Measurements from ENCODE around the gene MICALL2.

Gene MICALL2

GRCh38 chr7:1428941-1429501 is 30.2 kb downstream of the MICALL2 start:
- peak overlapping the region; percentile 69 for H4K8ac ChIP-seq (ENCODE audit: low read length)
- peak overlapping the region; percentile 35 for H2BK120ac ChIP-seq (ENCODE audit: low read depth, low read length)
- H3K23ac ChIP-seq (ENCODE audit: low read length in 2 of 2) = no peak overlapping the region
- peaks cover 8% of the 10 kb centered on the region for H3K4me1 ChIP-seq (ENCODE audit: control insufficient read depth, insufficient read depth, low read depth, low read length)
- no peak overlapping the region for H3K4me3 ChIP-seq (ENCODE audit: insufficient read depth in 1 of 2, low read depth in 1 of 2, low read length in 2 of 2)
- H2AK5ac ChIP-seq (ENCODE audit: low read length, severe bottlenecking) = no peak overlapping the region
- 60% methylated on average over 16 of the region's 20 CpGs for WGBS
- no peak overlapping the region for H2BK12ac ChIP-seq (ENCODE audit: low read length in 2 of 2)
- H3K4me2 ChIP-seq (ENCODE audit: low read length, poor library complexity, severe bottlenecking) = no peak overlapping the region
- H2BK5ac ChIP-seq (ENCODE audit: low read depth, low read length, poor library complexity, severe bottlenecking) = no peak overlapping the region
- H3K9ac ChIP-seq (ENCODE audit: low read length) = no peak overlapping the region
- H2AFZ ChIP-seq (ENCODE audit: low read depth, low read length) = no peak overlapping the region
- no peaks in the 10 kb centered on the region for H3K79me1 ChIP-seq (replicated peaks; ENCODE audit: low read length, poor library complexity, severe bottlenecking)
- H3K4ac ChIP-seq (ENCODE audit: low read depth in 1 of 2, low read length in 2 of 2) = no peak overlapping the region
- H3K27me3 ChIP-seq (ENCODE audit: control insufficient read depth in 1 of 2, insufficient read depth in 1 of 2, low read length in 2 of 2) = peaks cover 4 to 47% of the 10 kb centered on the region in 2 experiments
- no peak for DNase-seq
- no peak overlapping the region for H3K18ac ChIP-seq (ENCODE audit: low read depth in 1 of 2, low read length in 2 of 2)
- no peak overlapping the region for H2BK15ac ChIP-seq (ENCODE audit: low read depth, poor library complexity, severe bottlenecking)
- H3K14ac ChIP-seq (ENCODE audit: low read length in 2 of 2) = no peak overlapping the region
- H3K9me3 ChIP-seq (ENCODE audit: control insufficient read depth, low read length) = no peaks in the 10 kb centered on the region
- H3K27ac ChIP-seq (ENCODE audit: low read length, poor library complexity, severe bottlenecking) = no peak overlapping the region
- no peak overlapping the region for H4K91ac ChIP-seq (ENCODE audit: low read length)
- peaks cover 0 to 20% of the 10 kb centered on the region in 2 experiments for H3K36me3 ChIP-seq (ENCODE audit: control insufficient read depth in 1 of 2, insufficient read depth in 2 of 2, low read depth in 1 of 2, low read length in 2 of 2)

GRCh38 chr7:1427064-1427657 is 32.1 kb downstream of the MICALL2 start:
- Histone ChIP-seq H3K9me3 (ENCODE audit: control insufficient read depth, low read length) (no peaks in the 10 kb centered on the region), H3K18ac (ENCODE audit: low read depth in 1 of 2, low read length in 2 of 2) (no peak overlapping the region), H3K4ac (ENCODE audit: low read depth in 1 of 2, low read length in 2 of 2) (no peak overlapping the region), H4K91ac (ENCODE audit: low read length) (no peak overlapping the region), H3K4me1 (ENCODE audit: control insufficient read depth, insufficient read depth, low read depth, low read length) (peaks cover 2% of the 10 kb centered on the region), H2BK12ac (ENCODE audit: low read length in 2 of 2) (no peak overlapping the region), H3K27me3 (ENCODE audit: control insufficient read depth in 1 of 2, insufficient read depth in 1 of 2, low read length in 2 of 2) (peaks cover 17 to 58% of the 10 kb centered on the region in 2 experiments), H3K27ac (ENCODE audit: low read length, poor library complexity, severe bottlenecking) (no peak overlapping the region), H4K8ac (ENCODE audit: low read length) (no peak overlapping the region), H2BK5ac (ENCODE audit: low read depth, low read length, poor library complexity, severe bottlenecking) (no peak overlapping the region), H3K14ac (ENCODE audit: low read length in 2 of 2) (no peak overlapping the region), H2AK5ac (ENCODE audit: low read length, severe bottlenecking) (no peak overlapping the region), H3K4me2 (ENCODE audit: low read length, poor library complexity, severe bottlenecking) (no peak overlapping the region), H2AFZ (ENCODE audit: low read depth, low read length) (no peak overlapping the region), H3K9ac (ENCODE audit: low read length) (no peak overlapping the region), H3K23ac (ENCODE audit: low read length in 2 of 2) (no peak overlapping the region), H3K79me1 (replicated peaks; ENCODE audit: low read length, poor library complexity, severe bottlenecking) (no peaks in the 10 kb centered on the region), H2BK120ac (ENCODE audit: low read depth, low read length) (no peak overlapping the region), H2BK15ac (ENCODE audit: low read depth, poor library complexity, severe bottlenecking) (no peak overlapping the region), H3K4me3 (ENCODE audit: insufficient read depth in 1 of 2, low read depth in 1 of 2, low read length in 2 of 2) (no peak overlapping the region), H3K36me3 (ENCODE audit: control insufficient read depth in 1 of 2, insufficient read depth in 2 of 2, low read depth in 1 of 2, low read length in 2 of 2) (peaks cover 0 to 8% of the 10 kb centered on the region in 2 experiments)
- 92% methylated on average over 12 of the region's 13 CpGs for WGBS
- DNase-seq = no peak

- H3K9me3 ChIP-seq (ENCODE audit: control insufficient read depth, low read length) = no peaks in the 10 kb centered on the region
- no peak overlapping the region for H3K9ac ChIP-seq (ENCODE audit: low read length)
- no peak overlapping the region for H4K91ac ChIP-seq (ENCODE audit: low read length)
- peaks cover 1% of the 10 kb centered on the region for H3K4me1 ChIP-seq (ENCODE audit: control insufficient read depth, insufficient read depth, low read depth, low read length)
- no peak overlapping the region for H3K18ac ChIP-seq (ENCODE audit: low read depth in 1 of 2, low read length in 2 of 2)
- H3K27me3 ChIP-seq (ENCODE audit: control insufficient read depth in 1 of 2, insufficient read depth in 1 of 2, low read length in 2 of 2) = peaks cover 17 to 59% of the 10 kb centered on the region in 2 experiments
- no peak overlapping the region for H3K23ac ChIP-seq (ENCODE audit: low read length in 2 of 2)
- H2BK5ac ChIP-seq (ENCODE audit: low read depth, low read length, poor library complexity, severe bottlenecking) = no peak overlapping the region
- H2BK120ac ChIP-seq (ENCODE audit: low read depth, low read length) = no peak overlapping the region
- no peak overlapping the region for H3K4ac ChIP-seq (ENCODE audit: low read depth in 1 of 2, low read length in 2 of 2)
- H2BK15ac ChIP-seq (ENCODE audit: low read depth, poor library complexity, severe bottlenecking) = no peak overlapping the region
- H2AK5ac ChIP-seq (ENCODE audit: low read length, severe bottlenecking) = no peak overlapping the region
- no peak overlapping the region for H3K14ac ChIP-seq (ENCODE audit: low read length in 2 of 2)
- no peak overlapping the region for H3K27ac ChIP-seq (ENCODE audit: low read length, poor library complexity, severe bottlenecking)
- DNase-seq = no peak
- no peak overlapping the region for H4K8ac ChIP-seq (ENCODE audit: low read length)
- peaks cover 0 to 5% of the 10 kb centered on the region in 2 experiments for H3K36me3 ChIP-seq (ENCODE audit: control insufficient read depth in 1 of 2, insufficient read depth in 2 of 2, low read depth in 1 of 2, low read length in 2 of 2)
- H2AFZ ChIP-seq (ENCODE audit: low read depth, low read length) = no peak overlapping the region
- H3K4me2 ChIP-seq (ENCODE audit: low read length, poor library complexity, severe bottlenecking) = no peak overlapping the region
- no peaks in the 10 kb centered on the region for H3K79me1 ChIP-seq (replicated peaks; ENCODE audit: low read length, poor library complexity, severe bottlenecking)
- H3K4me3 ChIP-seq (ENCODE audit: insufficient read depth in 1 of 2, low read depth in 1 of 2, low read length in 2 of 2) = no peak overlapping the region
- WGBS = 94% methylated on average over 15 of the region's 15 CpGs
- no peak overlapping the region for H2BK12ac ChIP-seq (ENCODE audit: low read length in 2 of 2)
These were observed 32.8 kb downstream of the MICALL2 start for GRCh38 chr7:1426474-1426873.

- Histone ChIP-seq H3K36me3 (ENCODE audit: control insufficient read depth in 1 of 2, insufficient read depth in 2 of 2, low read depth in 1 of 2, low read length in 2 of 2) (peaks cover 0 to 2% of the 10 kb centered on the region in 2 experiments), H2BK5ac (ENCODE audit: low read depth, low read length, poor library complexity, severe bottlenecking) (no peak overlapping the region), H3K4ac (ENCODE audit: low read depth in 1 of 2, low read length in 2 of 2) (no peak overlapping the region), H2AFZ (ENCODE audit: low read depth, low read length) (no peak overlapping the region), H3K27me3 (ENCODE audit: control insufficient read depth in 1 of 2, insufficient read depth in 1 of 2, low read length in 2 of 2) (peaks cover 17 to 63% of the 10 kb centered on the region in 2 experiments), H3K4me3 (ENCODE audit: insufficient read depth in 1 of 2, low read depth in 1 of 2, low read length in 2 of 2) (no peak overlapping the region), H3K4me2 (ENCODE audit: low read length, poor library complexity, severe bottlenecking) (no peak overlapping the region), H2BK15ac (ENCODE audit: low read depth, poor library complexity, severe bottlenecking) (no peak overlapping the region), H3K14ac (ENCODE audit: low read length in 2 of 2) (no peak overlapping the region), H4K8ac (ENCODE audit: low read length) (no peak overlapping the region), H3K79me1 (replicated peaks; ENCODE audit: low read length, poor library complexity, severe bottlenecking) (no peaks in the 10 kb centered on the region), H3K18ac (ENCODE audit: low read depth in 1 of 2, low read length in 2 of 2) (no peak overlapping the region), H3K4me1 (ENCODE audit: control insufficient read depth, insufficient read depth, low read depth, low read length) (peaks cover 1% of the 10 kb centered on the region), H3K27ac (ENCODE audit: low read length, poor library complexity, severe bottlenecking) (no peak overlapping the region), H4K91ac (ENCODE audit: low read length) (no peak overlapping the region), H3K9ac (ENCODE audit: low read length) (no peak overlapping the region), H2BK120ac (ENCODE audit: low read depth, low read length) (no peak overlapping the region), H2AK5ac (ENCODE audit: low read length, severe bottlenecking) (no peak overlapping the region), H3K9me3 (ENCODE audit: control insufficient read depth, low read length) (no peaks in the 10 kb centered on the region), H3K23ac (ENCODE audit: low read length in 2 of 2) (no peak overlapping the region), H2BK12ac (ENCODE audit: low read length in 2 of 2) (no peak overlapping the region)
- no peak for DNase-seq
- WGBS = 73% methylated on average over 16 of the region's 18 CpGs
These were observed 33.8 kb downstream of the MICALL2 start for GRCh38 chr7:1425292-1426136.

All from mesenchymal stem cell (in vitro differentiated cells and primary cell).